ENCODE measurements around the gene PODXL.

PODXL gene

DNA sequence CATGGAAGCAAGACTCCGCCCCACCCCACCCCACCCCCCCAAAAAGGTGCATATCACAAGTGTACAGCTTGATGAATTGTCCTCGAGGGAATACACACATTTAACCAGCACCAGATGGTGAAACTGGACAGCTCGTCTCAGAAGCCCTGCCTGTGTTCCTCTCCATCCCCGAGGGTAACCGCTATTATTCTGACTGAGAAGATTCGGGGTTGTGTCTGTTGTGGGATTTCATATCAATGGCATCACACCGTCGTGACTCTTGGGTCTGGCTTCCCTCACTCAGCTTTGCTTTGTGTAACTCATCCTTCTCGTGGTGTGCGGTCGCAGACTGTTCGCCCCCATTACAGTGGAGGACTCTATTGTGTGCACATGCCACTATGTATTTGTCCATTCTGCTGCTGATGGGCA lies 18.9 kb downstream of the PODXL start:
- TF ChIP-seq GATA3 (IDR thresholded peaks at IDR 0.05; ENCODE audit: low read depth, low read length) (no peak), GATA2 (IDR thresholded peaks at IDR 0.05; ENCODE audit: low read depth, low read length) (peak; percentile 70)

DNA sequence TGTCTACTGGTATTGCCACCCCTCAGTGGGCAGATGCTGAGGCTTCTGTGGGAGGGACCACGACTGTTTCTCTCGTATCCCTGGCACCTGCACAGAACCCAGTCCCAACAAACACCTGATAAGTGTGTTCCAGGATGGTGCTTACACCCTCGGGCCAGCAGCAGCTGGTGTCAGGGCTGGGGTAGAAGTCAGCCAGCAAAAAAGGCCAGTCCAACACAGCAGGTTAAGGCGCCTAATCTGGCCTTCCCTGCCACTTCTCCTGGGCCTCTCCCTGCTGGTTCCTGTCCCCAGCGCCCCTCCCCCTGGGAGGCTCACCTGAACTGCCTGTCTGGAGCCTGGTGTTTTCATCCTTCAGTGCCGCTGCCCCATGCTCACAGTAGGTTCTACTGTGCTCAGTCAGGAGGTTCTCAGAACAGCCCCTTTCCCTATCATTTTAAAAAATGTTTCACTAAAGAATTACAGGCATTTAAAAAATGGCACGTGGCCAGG lies 20.0 kb downstream of the PODXL start:
- TF ChIP-seq GATA2 (IDR thresholded peaks at IDR 0.05; ENCODE audit: low read depth, low read length), result no peak
- no peak for TF ChIP-seq GATA3 (IDR thresholded peaks at IDR 0.05; ENCODE audit: low read depth, low read length)

DNA sequence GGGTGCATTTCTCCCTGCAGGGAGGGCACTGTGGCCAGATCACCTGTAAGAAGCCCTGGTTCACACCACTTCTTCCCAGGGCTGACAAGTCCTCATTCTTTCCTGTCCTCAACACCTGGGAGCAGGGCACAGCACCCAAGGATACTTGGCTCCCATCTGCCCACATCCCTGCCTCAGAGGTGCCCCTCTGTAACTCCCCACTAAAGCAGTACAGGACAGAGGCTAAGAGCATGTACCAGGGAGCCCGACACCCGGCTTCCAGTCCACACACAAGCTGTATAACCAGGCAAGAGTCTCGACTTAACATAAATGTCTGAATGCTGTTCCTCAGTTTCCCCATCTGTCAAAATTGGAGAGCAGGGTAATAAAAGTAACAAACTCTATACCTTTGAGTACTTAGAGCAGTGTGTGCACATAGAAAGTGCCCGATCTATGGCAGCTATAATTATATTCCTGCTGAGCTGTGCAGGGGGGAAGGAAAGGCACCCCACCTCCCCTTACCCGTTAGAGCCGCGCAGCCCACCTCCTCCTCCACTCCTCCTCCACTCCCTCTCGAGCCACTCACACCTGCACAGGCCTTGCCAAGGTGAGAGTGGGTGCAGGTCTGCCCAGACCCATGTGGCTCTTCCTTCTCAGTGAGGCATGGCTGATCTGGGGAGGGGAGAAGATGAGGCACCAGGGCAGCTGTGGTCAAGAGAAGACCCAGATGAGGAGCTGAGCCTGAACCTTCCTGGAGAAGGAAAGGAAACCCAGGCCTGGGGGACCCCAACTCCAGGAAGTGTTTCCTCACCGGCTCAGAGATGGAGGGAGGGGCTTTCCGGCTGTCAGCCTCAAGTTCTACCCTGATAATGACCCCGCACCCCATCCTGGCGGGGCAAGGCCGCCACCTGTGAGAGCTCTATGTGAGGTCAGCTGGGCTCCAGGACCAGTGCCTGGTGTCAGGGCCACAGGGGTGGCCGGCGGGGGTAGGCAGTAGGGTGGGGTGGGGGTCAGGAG lies 22.6 kb downstream of the PODXL start:
- TF ChIP-seq GATA2 (IDR thresholded peaks at IDR 0.05; ENCODE audit: low read depth, low read length) (no peak), GATA3 (IDR thresholded peaks at IDR 0.05; ENCODE audit: low read depth, low read length) (no peak)

DNA sequence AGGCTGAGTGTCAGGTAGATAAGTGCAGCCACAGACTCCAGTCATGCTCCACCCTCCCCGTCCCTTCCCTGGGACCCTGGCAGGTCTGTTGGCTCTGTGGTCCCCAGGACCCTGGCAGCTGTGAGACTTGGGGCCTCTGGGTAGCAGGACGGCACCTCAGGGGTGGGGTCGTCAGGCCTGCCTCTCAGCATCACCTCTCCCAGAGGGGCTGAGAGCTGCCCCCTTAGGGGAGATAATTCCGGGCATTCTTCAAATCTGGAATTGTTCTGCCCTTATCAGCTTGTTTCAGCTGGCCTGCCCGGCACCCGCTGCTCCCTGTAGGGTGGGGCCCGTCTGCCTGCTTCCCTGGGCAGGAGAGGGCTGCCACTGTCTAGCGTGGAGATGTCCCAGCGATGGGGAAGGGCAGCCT lies 23.3 kb downstream of the PODXL start:
- TF ChIP-seq GATA3 (IDR thresholded peaks at IDR 0.05; ENCODE audit: low read depth, low read length), result no peak
- 0 out of 2 replicates have a peak, but pooled peaks have one; percentile 24 for TF ChIP-seq GATA2 (IDR thresholded peaks at IDR 0.05; ENCODE audit: low read depth, low read length)

DNA sequence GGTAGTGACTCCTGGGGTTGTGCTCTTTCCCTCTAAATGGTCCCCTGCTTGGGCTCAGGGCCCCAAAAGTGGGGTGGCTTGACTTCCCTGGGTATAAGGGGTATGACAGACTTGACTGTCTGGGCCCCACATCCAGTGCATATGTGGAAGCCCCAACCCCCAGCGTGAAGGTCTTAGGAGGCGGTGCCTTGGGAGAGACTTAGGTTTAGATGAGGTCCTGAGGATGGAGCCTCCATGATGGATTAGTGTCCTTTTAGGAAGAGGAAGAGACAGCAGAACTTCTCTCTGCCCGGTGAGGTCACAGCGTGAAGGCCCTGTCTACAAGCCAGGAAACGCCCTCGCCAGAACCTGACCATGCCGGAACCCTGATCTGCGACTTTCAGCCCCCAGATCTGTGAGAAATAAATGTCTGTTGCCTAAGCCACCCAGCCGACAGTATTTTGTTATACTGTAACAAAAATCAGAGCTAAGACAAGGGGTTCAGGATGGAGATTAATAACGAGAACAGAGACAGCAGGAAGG lies 23.8 kb downstream of the PODXL start:
- no peak for TF ChIP-seq GATA2 (IDR thresholded peaks at IDR 0.05; ENCODE audit: low read depth, low read length)
- TF ChIP-seq GATA3 (IDR thresholded peaks at IDR 0.05; ENCODE audit: low read depth, low read length), result no peak

DNA sequence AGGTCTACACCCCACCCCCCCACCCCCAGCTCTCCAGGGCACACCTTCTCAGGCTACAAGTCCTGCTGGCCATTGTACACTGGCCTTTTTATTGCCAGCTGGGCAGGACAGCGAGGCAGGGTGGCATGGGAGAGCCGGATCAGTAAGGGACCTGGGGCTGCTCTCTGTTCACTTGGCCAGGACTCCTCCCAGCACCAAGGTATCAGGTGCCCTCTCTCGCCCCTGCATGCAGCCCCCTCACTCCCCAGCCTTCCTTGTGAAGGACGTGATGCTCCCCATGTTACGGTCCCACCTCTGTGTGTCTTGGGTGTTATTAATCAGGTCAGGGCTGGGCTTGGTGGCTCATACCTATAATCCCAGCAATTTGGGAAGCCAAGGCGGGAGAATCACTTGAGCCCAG lies 26.3 kb downstream of the PODXL start:
- no peak for TF ChIP-seq GATA2 (IDR thresholded peaks at IDR 0.05; ENCODE audit: low read depth, low read length)
- TF ChIP-seq GATA3 (IDR thresholded peaks at IDR 0.05; ENCODE audit: low read depth, low read length), result no peak

DNA sequence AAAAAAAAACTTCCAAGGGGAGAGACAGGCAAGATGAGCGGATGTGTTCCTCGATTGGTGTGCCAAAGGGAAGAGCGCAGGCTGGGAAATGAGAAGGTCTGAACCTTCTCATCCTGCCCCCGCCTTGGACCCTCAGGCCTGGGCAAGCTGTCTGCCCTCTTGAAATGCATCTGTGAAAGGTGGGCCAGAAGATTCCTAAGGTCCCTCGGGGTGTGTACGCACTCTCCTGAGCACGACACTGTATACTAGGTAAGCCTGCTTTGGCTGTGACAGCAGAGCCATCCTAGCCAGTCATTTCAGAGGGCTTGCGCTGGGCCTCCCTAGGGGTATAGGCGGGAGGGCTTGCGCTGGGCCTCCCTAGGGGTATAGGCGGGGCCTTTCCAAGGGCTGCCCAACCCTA lies 26.8 kb downstream of the PODXL start:
- no peak for TF ChIP-seq GATA3 (IDR thresholded peaks at IDR 0.05; ENCODE audit: low read depth, low read length)
- TF ChIP-seq GATA2 (IDR thresholded peaks at IDR 0.05; ENCODE audit: low read depth, low read length), result no peak

DNA sequence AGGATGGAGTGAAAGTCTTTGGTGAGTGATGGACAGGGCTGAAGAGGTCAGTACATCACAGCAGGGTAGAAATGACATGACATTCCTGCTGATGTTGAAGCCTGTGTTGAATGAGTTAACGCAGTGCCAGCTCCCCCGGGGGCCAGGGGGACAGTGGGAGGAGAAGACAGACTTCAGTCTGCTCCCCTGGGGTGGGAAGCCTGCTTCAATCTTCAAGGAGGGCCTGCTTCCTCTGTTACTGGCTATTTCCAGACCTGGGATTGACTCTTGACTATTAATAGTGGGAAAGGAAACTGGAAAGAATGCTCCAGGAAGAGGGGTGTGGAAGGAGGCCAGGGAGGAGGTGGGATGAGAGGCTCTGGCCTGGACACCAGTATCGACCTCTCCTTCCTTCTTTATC lies 27.2 kb downstream of the PODXL start:
- TF ChIP-seq GATA3 (IDR thresholded peaks at IDR 0.05; ENCODE audit: low read depth, low read length), result no peak
- no peak for TF ChIP-seq GATA2 (IDR thresholded peaks at IDR 0.05; ENCODE audit: low read depth, low read length)

DNA sequence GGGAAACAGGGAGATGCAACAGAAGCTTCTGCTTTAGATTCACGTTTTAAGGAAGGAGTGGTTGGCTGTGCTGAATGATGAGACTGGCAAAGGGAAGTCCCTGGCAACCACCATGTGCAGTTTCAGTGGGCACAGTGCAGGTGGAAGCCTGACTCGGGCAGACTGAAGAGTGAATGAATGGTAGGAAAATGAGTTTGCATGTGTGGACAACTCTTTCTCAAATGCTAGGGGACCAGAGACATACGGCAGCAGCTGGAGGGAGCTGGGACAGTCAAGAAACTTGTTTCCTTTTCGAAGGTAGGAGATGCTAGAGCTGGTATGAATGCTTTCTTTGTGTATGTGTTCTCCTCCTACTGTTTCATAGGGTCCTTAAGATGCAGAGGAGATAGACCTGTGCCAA lies 29.0 kb downstream of the PODXL start:
- TF ChIP-seq GATA2 (IDR thresholded peaks at IDR 0.05; ENCODE audit: low read depth, low read length), result no peak

DNA sequence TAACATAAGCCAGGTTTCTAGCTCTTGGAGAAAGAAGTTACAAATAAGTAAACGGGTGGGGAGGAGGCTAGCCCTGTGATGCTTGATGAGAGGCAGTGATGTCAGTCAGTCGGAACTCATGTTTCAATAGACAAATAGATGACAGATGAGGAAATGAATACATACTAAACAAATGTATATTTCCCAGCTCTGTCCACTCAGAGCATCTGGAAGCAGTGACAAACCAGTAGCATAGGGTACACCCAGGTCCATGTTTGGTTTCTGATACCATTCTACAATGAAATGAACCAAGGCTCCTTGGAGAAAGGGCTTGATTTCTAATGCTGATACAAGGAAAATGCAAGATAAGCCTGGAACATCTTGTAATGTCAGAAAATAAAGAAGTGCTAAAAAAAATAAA lies 30.6 kb downstream of the PODXL start:
- TF ChIP-seq GATA2 (IDR thresholded peaks at IDR 0.05; ENCODE audit: low read depth, low read length) (no peak), GATA3 (IDR thresholded peaks at IDR 0.05; ENCODE audit: low read depth, low read length) (no peak)

DNA sequence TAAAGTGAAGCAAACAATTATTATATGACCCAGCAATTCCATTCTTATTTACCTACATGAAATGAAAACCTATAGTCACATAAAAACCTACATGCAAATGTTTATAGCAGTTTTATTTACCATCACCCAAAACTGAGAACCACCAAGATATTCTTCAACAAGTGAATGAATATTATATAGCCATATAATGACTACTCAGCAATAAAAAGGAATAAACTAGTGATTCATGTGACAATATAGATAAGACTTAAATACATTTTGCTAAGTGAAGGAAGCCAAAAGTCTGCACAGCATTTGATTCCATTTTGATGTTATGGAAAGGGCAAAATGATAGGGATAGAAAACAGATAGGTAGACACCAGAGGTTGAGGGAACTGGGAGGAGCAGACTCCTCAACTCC lies 31.7 kb downstream of the PODXL start:
- TF ChIP-seq GATA2 (IDR thresholded peaks at IDR 0.05; ENCODE audit: low read depth, low read length), result no peak
- no peak for TF ChIP-seq GATA3 (IDR thresholded peaks at IDR 0.05; ENCODE audit: low read depth, low read length)

DNA sequence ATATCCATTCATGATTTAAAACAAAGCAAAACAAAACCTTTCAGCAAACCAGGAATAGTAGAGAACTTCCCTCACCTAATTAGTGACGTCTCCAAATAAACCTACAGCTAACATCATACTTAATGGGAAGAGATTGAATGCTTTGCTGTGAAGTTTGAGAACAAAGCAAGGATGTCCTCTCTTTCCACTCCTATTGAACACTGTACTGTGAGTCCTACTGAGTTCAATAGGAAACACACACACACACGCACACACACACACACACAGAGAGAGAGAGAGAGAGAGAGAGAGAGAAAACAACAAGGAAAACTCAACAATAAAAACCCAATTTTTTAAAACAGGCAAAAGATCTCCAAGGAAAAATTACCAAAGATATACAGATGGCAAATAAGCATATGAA lies 32.3 kb downstream of the PODXL start:
- TF ChIP-seq GATA3 (IDR thresholded peaks at IDR 0.05; ENCODE audit: low read depth, low read length) (no peak), GATA2 (IDR thresholded peaks at IDR 0.05; ENCODE audit: low read depth, low read length) (no peak)

DNA sequence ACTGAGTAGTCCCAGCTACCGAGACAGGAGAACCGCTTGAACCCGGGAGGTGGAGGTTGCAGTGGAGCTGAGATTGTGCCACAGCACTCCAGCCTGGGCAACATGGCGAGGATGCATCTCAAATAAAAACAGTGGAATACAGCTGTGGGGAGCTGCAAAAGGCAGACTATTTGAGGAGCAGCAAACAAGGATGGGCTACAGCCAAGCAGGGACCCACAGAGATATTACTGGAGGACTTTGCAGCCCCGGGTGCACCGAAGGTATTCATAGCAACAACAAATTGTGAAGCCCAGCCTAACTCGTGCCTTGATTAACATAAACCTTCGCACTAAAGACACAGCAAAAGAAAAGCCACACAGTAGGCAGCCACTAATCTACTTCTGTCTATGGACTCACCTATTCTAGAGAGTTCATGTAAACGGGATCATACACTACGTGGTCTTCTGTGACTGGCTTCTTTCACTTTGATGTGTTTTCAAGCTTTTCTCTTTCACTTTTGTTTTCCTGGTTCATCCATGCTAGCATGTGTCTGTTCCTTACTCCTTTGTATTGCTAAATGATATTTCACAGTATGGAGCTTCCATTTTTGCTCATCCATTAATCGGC lies 34.0 kb downstream of the PODXL start:
- TF ChIP-seq GATA2 (IDR thresholded peaks at IDR 0.05; ENCODE audit: low read depth, low read length), result no peak
- no peak for TF ChIP-seq GATA3 (IDR thresholded peaks at IDR 0.05; ENCODE audit: low read depth, low read length)

DNA sequence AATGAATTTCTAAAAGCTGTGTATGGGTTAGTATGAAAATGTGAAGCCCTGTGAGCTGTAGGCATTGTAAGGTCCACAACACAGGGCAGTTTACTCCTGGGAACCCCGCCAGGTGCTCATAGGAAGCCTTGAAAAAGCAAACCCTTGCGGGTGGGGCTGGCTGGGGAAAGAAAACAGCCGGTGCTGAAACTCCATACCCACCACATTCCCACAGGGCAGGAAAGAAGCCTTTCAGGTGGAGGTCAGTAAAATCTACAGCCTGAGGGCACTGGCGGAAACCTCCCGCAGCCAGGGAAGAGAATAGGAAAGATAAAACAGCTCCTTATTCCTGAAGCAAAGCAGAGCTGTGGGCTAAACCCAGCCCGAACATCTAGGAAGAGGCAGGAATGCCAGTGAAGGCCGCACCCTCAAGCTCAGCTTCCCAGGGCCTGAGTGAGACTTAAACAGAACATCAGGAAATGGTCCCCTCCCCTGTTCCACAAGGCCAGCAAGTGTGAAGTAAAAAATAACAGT lies 34.7 kb downstream of the PODXL start:
- TF ChIP-seq GATA2 (IDR thresholded peaks at IDR 0.05; ENCODE audit: low read depth, low read length) (no peak), GATA3 (IDR thresholded peaks at IDR 0.05; ENCODE audit: low read depth, low read length) (no peak)
